ENCODE measurements around the gene TIMM21.

Gene TIMM21

GRCh38 chr18:74153377-74153776, 5.1 kb downstream of the TIMM21 start:
- H3K4me3 ChIP-seq (ENCODE audit: low read depth, low read length) = no peak overlapping the region
- TF ChIP-seq CTCF (IDR thresholded peaks at IDR 0.05; ENCODE audit: low read depth, low read length) (no peak), POLR2A (IDR thresholded peaks at IDR 0.05; ENCODE audit: extremely low read depth, insufficient read length) (no peak), MAX (IDR thresholded peaks at IDR 0.05; ENCODE audit: low read depth, low read length) (no peak), MYC (IDR thresholded peaks at IDR 0.05; ENCODE audit: low read depth, low read length) (no peak)
- DNase-seq (ENCODE audit: low read depth) = no peak

GRCh38 chr18:74153793-74154192, 5.5 kb downstream of the TIMM21 start:
- H3K4me3 ChIP-seq (ENCODE audit: low read depth, low read length) = no peak overlapping the region
- no peak for DNase-seq (ENCODE audit: low read depth)
- TF ChIP-seq MYC (IDR thresholded peaks at IDR 0.05; ENCODE audit: low read depth, low read length) = no peak
- TF ChIP-seq POLR2A (IDR thresholded peaks at IDR 0.05; ENCODE audit: extremely low read depth, insufficient read length) = no peak
- no peak for TF ChIP-seq MAX (IDR thresholded peaks at IDR 0.05; ENCODE audit: low read depth, low read length)
- no peak for TF ChIP-seq CTCF (IDR thresholded peaks at IDR 0.05; ENCODE audit: low read depth, low read length)

GRCh38 chr18:74154716-74155115, 6.4 kb downstream of the TIMM21 start:
- DNase-seq (ENCODE audit: low read depth) = no peak
- no peak for TF ChIP-seq MAX (IDR thresholded peaks at IDR 0.05; ENCODE audit: low read depth, low read length)
- H3K4me3 ChIP-seq (ENCODE audit: low read depth, low read length) = no peak overlapping the region

- H3K4me3 ChIP-seq (ENCODE audit: low read depth, low read length) = no peak overlapping the region
- DNase-seq (ENCODE audit: low read depth) = no peak
- TF ChIP-seq CTCF (IDR thresholded peaks at IDR 0.05; ENCODE audit: low read depth, low read length) (no peak), MAX (IDR thresholded peaks at IDR 0.05; ENCODE audit: low read depth, low read length) (no peak), POLR2A (IDR thresholded peaks at IDR 0.05; ENCODE audit: extremely low read depth, insufficient read length) (no peak), MYC (IDR thresholded peaks at IDR 0.05; ENCODE audit: low read depth, low read length) (no peak)
Observed at GRCh38 chr18:74155276-74155675, 7.0 kb downstream of the TIMM21 start.

DNA sequence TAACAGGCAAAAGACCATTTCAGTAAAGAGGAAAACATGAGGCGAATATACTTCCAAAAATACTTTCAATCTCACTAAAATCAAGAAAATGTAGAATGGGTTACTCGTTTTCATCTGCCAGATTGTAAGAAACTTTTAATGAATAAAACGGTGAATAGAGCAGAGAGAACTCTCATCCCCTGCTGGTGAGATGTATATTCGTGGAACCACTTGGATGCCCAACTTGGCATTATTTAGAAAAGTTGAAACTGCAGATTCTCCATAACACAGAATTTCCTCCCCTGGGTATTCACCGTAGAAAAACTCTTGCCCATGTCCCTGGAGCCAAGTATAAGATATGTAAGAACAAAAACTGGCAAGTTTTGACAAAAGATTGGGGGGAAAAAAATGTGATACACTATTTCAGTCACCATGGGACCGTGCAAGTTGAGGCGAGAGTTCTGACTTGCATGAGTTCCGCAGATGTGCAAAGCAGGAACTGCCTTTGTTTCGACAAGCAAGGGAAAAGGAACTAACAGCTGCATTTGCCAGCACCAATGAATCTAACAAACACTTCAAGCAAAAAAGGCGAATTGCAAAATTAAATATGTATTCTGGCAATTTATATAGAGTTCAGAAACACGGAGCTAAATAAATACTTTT, 14.8 kb downstream of the TIMM21 start:
- TF ChIP-seq MYC (IDR thresholded peaks at IDR 0.05; ENCODE audit: low read depth, low read length) = no peak
- TF ChIP-seq CTCF (IDR thresholded peaks at IDR 0.05; ENCODE audit: low read depth, low read length) = no peak
- TF ChIP-seq MAX (IDR thresholded peaks at IDR 0.05; ENCODE audit: low read depth, low read length) = no peak
- no peak for TF ChIP-seq POLR2A (IDR thresholded peaks at IDR 0.05; ENCODE audit: extremely low read depth, insufficient read length)
- no peak for DNase-seq (ENCODE audit: low read depth)
- H3K4me3 ChIP-seq (ENCODE audit: low read depth, low read length) = no peak overlapping the region

- TF ChIP-seq MAX (IDR thresholded peaks at IDR 0.05; ENCODE audit: low read depth, low read length) = no peak
- no peak overlapping the region for H3K4me3 ChIP-seq (ENCODE audit: low read depth, low read length)
- no peak for DNase-seq (ENCODE audit: low read depth)
Observed at GRCh38 chr18:74166386-74166785, 18.1 kb downstream of the TIMM21 start.
